Measurements from ENCODE around the gene CCDC124. TPM values are rescaled to one million over a fixed set of nuclear protein-coding genes. Genes with fewer than 3 reads are reported as not detected.

The CCDC124 gene
- total RNA-seq, 4 donors from 2014 or later = 36.9 to 93.5 (median 41.4) TPM

- TF ChIP-seq EP300 (IDR thresholded peaks at IDR 0.05; ENCODE audit: low read depth) (no peak), POLR2A (IDR thresholded peaks at IDR 0.05) (no peak), POLR2AphosphoS5 (IDR thresholded peaks at IDR 0.05) (no peak), CTCF (IDR thresholded peaks at IDR 0.05) (no peak)
- no peak for DNase-seq
- intact Hi-C loops (cut with DNase I; ENCODE audit: low total_unique reads) = no loop called here
- peak overlapping the region in 2 of 4 donors; percentile 87 to 92 for H3K4me3 ChIP-seq
- H3K9me3 ChIP-seq = no peaks in the 10 kb centered on the region
- in situ Hi-C loops (cut with MboI; ENCODE audit: low pct_ligation_motif_present in 1 of 4, low pct_unique_long_range_greater_than_20kb in 1 of 4, low sequenced_read_pairs in 3 of 4) = loop anchor here in 3 of 4 donors (10.0 to 25.0 kb wide), 2 partner anchors 123 to 131 kb away; no protein-coding TSS in a partner anchor
- WGBS, 2 donors (ENCODE audit: low coverage in 1 of 2) = 10 to 31% methylated on average over 9 to 14 of the region's 14 CpGs
- no peaks in the 10 kb centered on the region for H3K36me3 ChIP-seq
- H3K4me1 ChIP-seq = peaks cover 10 to 22% (median 16%) of the 10 kb centered on the region in 4 donors
- H3K27me3 ChIP-seq = no peaks in the 10 kb centered on the region
- H3K27ac ChIP-seq = no peak overlapping the region
Measured at GRCh38 chr19:17931532-17932191, 1.2 kb upstream of the CCDC124 start.

DNA sequence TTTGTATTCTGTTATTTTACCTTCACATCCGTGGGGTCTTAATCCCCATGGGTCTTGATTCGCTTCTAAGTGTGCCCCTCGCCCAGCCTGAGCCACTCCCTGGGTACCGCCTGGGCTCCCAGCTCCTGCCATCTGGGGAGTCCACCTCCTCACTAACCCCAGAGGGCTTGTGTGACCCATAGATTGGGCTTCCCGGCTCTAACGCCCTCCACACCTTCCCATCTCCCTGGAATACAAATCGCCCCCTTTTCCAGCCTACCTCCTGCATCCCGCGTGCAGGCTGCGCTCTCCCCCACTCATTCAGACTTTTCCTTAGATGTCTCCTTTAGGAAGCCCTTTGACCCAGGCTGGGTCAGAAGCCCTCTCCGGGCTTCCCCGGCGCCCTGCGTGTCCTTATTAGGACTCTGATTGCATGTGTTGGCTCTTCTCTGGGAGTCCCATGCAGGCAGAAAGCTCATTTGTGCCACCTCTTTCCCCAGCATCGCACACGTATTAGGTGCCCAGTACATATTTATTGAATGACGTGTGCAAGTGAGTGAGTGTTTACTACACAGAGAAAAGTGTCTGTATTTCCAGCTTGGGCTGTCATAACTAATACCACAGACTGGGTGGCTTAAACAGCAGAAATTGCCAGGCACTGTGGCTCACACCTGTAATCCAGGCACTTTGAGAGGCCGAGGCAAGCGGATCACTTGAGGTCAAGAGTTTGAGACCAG is 757 bp downstream of the CCDC124 start:
- no peaks in the 10 kb centered on the region for H3K36me3 ChIP-seq
- H3K27ac ChIP-seq = peak overlapping the region; percentile 81 to 86 (median 84)
- in situ Hi-C loops (cut with MboI; ENCODE audit: low pct_ligation_motif_present in 1 of 4, low pct_unique_long_range_greater_than_20kb in 1 of 4, low sequenced_read_pairs in 3 of 4) = loop anchor here in 3 of 4 donors (10.0 to 25.0 kb wide), 2 partner anchors 121 to 129 kb away; no protein-coding TSS in a partner anchor
- DNase-seq = no peak
- 18 to 50% methylated on average over 2 to 19 of the region's 19 CpGs for WGBS, 2 donors (ENCODE audit: low coverage in 1 of 2)
- intact Hi-C loops (cut with DNase I; ENCODE audit: low total_unique reads) = no loop called here
- no peaks in the 10 kb centered on the region for H3K9me3 ChIP-seq
- H3K4me3 ChIP-seq = peak overlapping the region; percentile 64 to 92 (median 87)
- TF ChIP-seq CTCF (IDR thresholded peaks at IDR 0.05) (no peak), POLR2A (IDR thresholded peaks at IDR 0.05) (no peak), POLR2AphosphoS5 (IDR thresholded peaks at IDR 0.05) (no peak), EP300 (IDR thresholded peaks at IDR 0.05; ENCODE audit: low read depth) (no peak)
- peaks cover 10 to 22% (median 16%) of the 10 kb centered on the region in 4 donors for H3K4me1 ChIP-seq
- no peaks in the 10 kb centered on the region for H3K27me3 ChIP-seq

GRCh38 chr19:17936379-17936778 is 3.6 kb downstream of the CCDC124 start:
- intact Hi-C loops (cut with DNase I; ENCODE audit: low total_unique reads) (no loop called here), in situ Hi-C loops (cut with MboI; ENCODE audit: low pct_ligation_motif_present in 1 of 4, low pct_unique_long_range_greater_than_20kb in 1 of 4, low sequenced_read_pairs in 3 of 4) (loop anchor here (5.0 to 25.0 kb wide), 4 partner anchors 56 to 126 kb away; no protein-coding TSS in a partner anchor)
- no peak for DNase-seq
- no peak overlapping the region for H3K27ac ChIP-seq
- no peak overlapping the region for H3K4me3 ChIP-seq
- 91% methylated on average over 21 of the region's 21 CpGs; no CpG with 5 or more reads in 1 of the 2 donors for WGBS, 2 donors (ENCODE audit: low coverage in 1 of 2)
- no peaks in the 10 kb centered on the region for H3K36me3 ChIP-seq
- H3K27me3 ChIP-seq = no peaks in the 10 kb centered on the region
- TF ChIP-seq CTCF (IDR thresholded peaks at IDR 0.05) (no peak), POLR2AphosphoS5 (IDR thresholded peaks at IDR 0.05) (no peak), EP300 (IDR thresholded peaks at IDR 0.05; ENCODE audit: low read depth) (no peak), POLR2A (IDR thresholded peaks at IDR 0.05) (no peak)
- no peaks in the 10 kb centered on the region for H3K9me3 ChIP-seq
- H3K4me1 ChIP-seq = peaks cover 10 to 22% (median 16%) of the 10 kb centered on the region in 4 donors

- Histone ChIP-seq H3K4me1 (peaks cover 5 to 16% (median 13%) of the 10 kb centered on the region in 4 donors), H3K27ac (no peak overlapping the region), H3K9me3 (no peaks in the 10 kb centered on the region), H3K27me3 (no peaks in the 10 kb centered on the region), H3K4me3 (no peak overlapping the region), H3K36me3 (no peaks in the 10 kb centered on the region)
- TF ChIP-seq EP300 (IDR thresholded peaks at IDR 0.05; ENCODE audit: low read depth) (no peak), POLR2A (IDR thresholded peaks at IDR 0.05) (no peak), CTCF (IDR thresholded peaks at IDR 0.05) (no peak), POLR2AphosphoS5 (IDR thresholded peaks at IDR 0.05) (no peak)
- no peak for DNase-seq
- intact Hi-C loops (cut with DNase I; ENCODE audit: low total_unique reads) (no loop called here), in situ Hi-C loops (cut with MboI; ENCODE audit: low pct_ligation_motif_present in 1 of 4, low pct_unique_long_range_greater_than_20kb in 1 of 4, low sequenced_read_pairs in 3 of 4) (loop anchor here (5.0 to 25.0 kb wide), 4 partner anchors 55 to 125 kb away; no protein-coding TSS in a partner anchor)
- 86% methylated on average over 9 of the region's 9 CpGs; no CpG with 5 or more reads in 1 of the 2 donors for WGBS, 2 donors (ENCODE audit: low coverage in 1 of 2)
Measured at GRCh38 chr19:17937371-17937900, 4.6 kb downstream of the CCDC124 start.

All from transverse colon (tissue), 4 donors.